SH-SY5Y (cell line): ENCODE data around the gene EDN1.

ENCODE experiments used
- GATA2 ChIP-seq: IDR thresholded peaks from 2 replicates; pipeline ENCODE4 v1.6.1; 2011; ENCODE audit warnings: mild to moderate bottlenecking, low read depth, low read length
- GATA3 ChIP-seq: IDR thresholded peaks from 2 replicates; pipeline ENCODE4 v1.6.1; 2011; ENCODE audit warnings: low read depth, mild to moderate bottlenecking, low read length, moderate library complexity

EDN1 gene

GRCh38 chr6:12280458-12280857 is 9.7 kb upstream of the EDN1 start:
- TF ChIP-seq GATA2 (no peak), GATA3 (no peak)

GRCh38 chr6:12280902-12281301 is 9.3 kb upstream of the EDN1 start:
- TF ChIP-seq GATA2 (no peak), GATA3 (no peak)

- TF ChIP-seq GATA3 (no peak), GATA2 (no peak)
Measured at GRCh38 chr6:12283904-12284303, 6.3 kb upstream of the EDN1 start.

DNA sequence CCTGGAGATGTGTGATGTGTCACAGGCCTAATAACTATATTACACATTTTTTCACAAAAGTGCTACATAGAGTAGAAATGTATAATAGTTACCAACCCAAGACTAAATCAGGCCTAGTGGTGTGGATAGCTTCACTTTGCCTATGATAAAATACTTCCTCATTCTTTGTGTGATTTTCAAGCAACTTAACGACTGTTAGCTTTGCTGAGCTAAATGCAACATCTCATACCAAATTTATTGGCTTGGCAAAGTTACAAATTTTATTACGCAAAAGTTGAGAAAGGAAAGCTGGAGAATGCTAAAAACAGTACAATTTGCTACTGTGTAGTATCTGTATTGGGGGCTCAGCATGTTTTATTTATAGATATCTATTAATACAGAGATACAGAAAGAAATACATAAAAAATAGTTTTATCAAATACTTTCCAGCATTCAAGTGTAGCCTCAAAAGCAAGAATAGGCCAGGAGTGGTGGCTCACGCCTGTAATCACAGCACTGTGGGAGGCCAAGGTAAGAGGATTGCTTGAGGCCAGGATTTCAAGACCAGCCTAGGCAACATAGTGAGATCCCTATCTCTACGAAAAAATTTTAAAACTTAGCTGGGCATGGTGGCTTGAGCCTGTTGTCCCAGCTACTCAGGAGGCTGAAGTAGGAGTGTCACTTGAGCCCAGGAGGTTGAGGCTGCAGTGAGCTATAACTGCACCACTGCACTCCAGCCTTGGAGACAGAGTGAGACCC is 3.6 kb upstream of the EDN1 start:
- TF ChIP-seq GATA3 (no peak), GATA2 (no peak)

DNA sequence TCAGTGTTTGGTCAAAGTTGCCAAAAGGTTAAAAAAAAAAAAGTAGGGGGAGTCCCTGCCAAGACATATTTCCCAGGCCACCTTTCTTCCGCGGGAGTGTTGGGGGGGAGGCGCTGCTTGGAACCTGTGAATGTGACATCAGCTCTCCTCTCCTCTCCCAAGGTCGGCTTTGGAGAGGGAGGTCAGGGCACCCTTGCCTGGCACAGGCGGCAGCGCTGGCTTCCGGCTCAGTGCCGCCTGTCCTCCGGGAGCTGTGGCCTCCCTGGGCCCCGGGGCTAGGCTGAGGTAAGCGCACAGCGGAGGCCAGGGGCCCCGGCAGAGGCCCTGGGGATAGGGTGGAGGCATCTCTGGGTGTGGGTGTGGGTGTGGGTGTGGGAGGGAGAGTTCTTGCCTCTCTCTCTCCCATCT is 1.9 kb upstream of the EDN1 start:
- TF ChIP-seq GATA3 (no peak), GATA2 (no peak)

DNA sequence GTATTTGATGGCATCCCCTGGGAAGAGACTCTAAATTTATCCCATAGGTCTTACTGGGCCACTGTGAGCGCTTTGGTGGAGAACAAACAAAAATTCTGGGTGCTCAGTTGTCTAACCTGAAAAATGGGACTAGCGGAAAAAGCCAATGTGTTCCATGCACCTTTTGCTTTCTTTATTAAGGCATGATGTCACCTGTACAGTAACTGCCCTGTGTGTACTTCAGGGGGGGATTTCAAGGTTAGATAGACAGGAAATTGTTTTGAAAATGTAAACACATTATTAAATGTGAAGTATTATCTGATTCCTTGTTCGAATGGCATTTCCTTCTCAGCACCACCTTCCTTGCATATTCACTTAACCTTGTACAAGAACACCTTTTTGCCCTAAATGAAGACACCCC is 1.2 kb upstream of the EDN1 start:
- TF ChIP-seq GATA3 (no peak), GATA2 (no peak)

GRCh38 chr6:12289365-12289919 is 719 bp upstream of the EDN1 start:
- no peak for TF ChIP-seq GATA2

DNA sequence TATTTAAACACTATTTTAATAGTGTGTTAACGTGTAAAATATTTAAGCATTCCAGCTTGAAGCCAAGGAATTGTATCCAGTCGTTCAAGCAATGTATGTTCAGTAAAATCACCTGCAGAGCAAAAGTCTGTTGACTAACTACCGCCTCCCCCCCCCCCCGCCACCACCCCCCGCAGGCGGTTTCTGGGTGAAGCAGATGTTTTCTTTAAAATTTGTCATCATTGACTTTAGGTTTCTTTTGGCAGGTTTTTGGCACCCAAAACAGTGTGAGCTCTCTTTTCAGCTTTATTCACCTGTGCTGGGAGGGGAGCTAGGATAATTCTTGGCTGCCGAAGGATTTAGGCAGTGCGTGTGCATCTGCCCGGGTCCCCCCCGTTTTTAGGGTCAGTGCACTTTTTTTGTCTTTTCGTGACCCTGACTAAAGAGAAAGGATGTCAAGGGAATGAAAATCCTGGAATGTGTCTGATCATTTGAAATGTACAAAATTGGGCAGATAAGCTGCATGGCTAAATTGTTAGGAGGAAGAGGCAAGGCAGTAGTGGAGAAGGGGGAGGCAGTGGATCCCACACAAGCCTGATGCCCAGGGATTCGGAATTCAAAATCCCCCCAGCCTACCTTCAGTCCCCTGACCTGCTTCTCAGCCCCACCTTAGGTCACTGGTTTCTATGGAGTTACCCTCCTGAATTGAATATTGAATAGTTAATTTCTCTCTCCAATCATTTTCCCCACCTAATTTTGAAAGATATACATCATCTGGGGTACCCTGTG is 1.1 kb downstream of the EDN1 start:
- TF ChIP-seq GATA2 (no peak), GATA3 (no peak)

GRCh38 chr6:12291839-12292604 is 1.9 kb downstream of the EDN1 start:
- TF ChIP-seq GATA2 (no peak), GATA3 (no peak)

GRCh38 chr6:12293235-12293930 is 3.2 kb downstream of the EDN1 start:
- TF ChIP-seq GATA3 (no peak), GATA2 (no peak)

- TF ChIP-seq GATA2 (no peak), GATA3 (no peak)
Measured at GRCh38 chr6:12293931-12294807, 4.0 kb downstream of the EDN1 start.

GRCh38 chr6:12294851-12295536 is 4.8 kb downstream of the EDN1 start:
- TF ChIP-seq GATA3 (no peak), GATA2 (no peak)
